Memory B cell (primary cell): ENCODE measurements around the gene GAP43.

Experiments
- ATAC-seq: fragments of 150-1000 bp; cut with Tn5 transposase; 2 replicates; pipeline ENCODE4 v1.10.0; 2021; ENCODE audit warnings: low read depth, mild to moderate bottlenecking, moderate library complexity
- DNase-seq, 2 donors: peaks; one replicate each; pipeline ENCODE4 v3.0.0; 2022; ENCODE audit warnings: low spot score in 2 of 2
- H3K27ac Mint-ChIP-seq: one replicate; pipeline ENCODE4 v1.8.0; 2022; ENCODE audit warnings: mild to moderate bottlenecking, moderate library complexity, mixed read lengths
- H3K27me3 Mint-ChIP-seq: one replicate; pipeline ENCODE4 v1.8.0; 2022; ENCODE audit warnings: mixed read lengths
- H3K36me3 Mint-ChIP-seq: one replicate; pipeline ENCODE4 v1.8.0; 2022; ENCODE audit warnings: mild to moderate bottlenecking, mixed read lengths
- H3K4me1 Mint-ChIP-seq: one replicate; pipeline ENCODE4 v1.8.0; 2022; ENCODE audit warnings: mixed read lengths
- H3K4me3 Mint-ChIP-seq: one replicate; pipeline ENCODE4 v1.8.0; 2022; ENCODE audit warnings: mild to moderate bottlenecking, moderate library complexity, mixed read lengths
- H3K9me3 Mint-ChIP-seq: one replicate; pipeline ENCODE4 v1.8.0; 2022; ENCODE audit warnings: mixed read lengths

GAP43 gene

GRCh38 chr3:115758076-115758763 lies 134.9 kb downstream of the GAP43 start:
- ATAC-seq: no peak

GRCh38 chr3:115760716-115761115 lies 137.4 kb downstream of the GAP43 start:
- ATAC-seq: no peak

More at GRCh38 chr3:115758076-115758763, 134.9 kb downstream of the GAP43 start:
- H3K4me1 Mint-ChIP-seq: no peaks in the 10 kb centered on the region
- no peaks in the 10 kb centered on the region for H3K9me3 Mint-ChIP-seq
- no peaks in the 10 kb centered on the region for H3K36me3 Mint-ChIP-seq
- peaks cover 2% of the 10 kb centered on the region for H3K27me3 Mint-ChIP-seq
- no peak overlapping the region for H3K27ac Mint-ChIP-seq
- no peak for DNase-seq
- no peak overlapping the region for H3K4me3 Mint-ChIP-seq

DNA sequence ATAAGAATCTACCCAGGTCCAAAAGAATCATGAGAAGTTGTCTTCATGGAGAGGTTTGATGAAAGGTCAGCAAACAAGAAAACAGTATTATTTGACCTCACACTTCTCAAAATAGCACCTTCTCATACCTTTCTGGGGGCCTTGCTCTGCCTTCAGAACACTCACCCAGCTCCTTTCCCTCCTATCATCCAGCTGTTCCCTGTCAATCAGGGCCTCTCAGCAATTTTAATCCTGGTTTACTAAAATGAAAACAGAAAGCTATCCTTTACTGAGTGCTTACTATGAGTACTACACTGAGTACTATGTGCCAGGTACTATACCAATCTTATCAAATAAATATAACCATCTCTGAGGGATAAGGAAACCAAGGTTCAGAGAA lies 138.6 kb downstream of the GAP43 start:
- ATAC-seq (no peak), DNase-seq (no peak)
- Mint-ChIP-seq H3K9me3 (no peaks in the 10 kb centered on the region), H3K27ac (no peak overlapping the region), H3K4me3 (no peak overlapping the region), H3K36me3 (no peaks in the 10 kb centered on the region), H3K4me1 (no peaks in the 10 kb centered on the region), H3K27me3 (peaks cover 3% of the 10 kb centered on the region)

More at GRCh38 chr3:115760716-115761115, 137.4 kb downstream of the GAP43 start:
- H3K27me3 Mint-ChIP-seq: no peaks in the 10 kb centered on the region
- H3K36me3 Mint-ChIP-seq: no peaks in the 10 kb centered on the region
- DNase-seq: no peak
- H3K4me3 Mint-ChIP-seq: no peak overlapping the region
- H3K9me3 Mint-ChIP-seq: no peaks in the 10 kb centered on the region
- no peaks in the 10 kb centered on the region for H3K4me1 Mint-ChIP-seq
- no peak overlapping the region for H3K27ac Mint-ChIP-seq

- no peak for ATAC-seq
Measured at GRCh38 chr3:115766587-115767482, 143.5 kb downstream of the GAP43 start.

DNA sequence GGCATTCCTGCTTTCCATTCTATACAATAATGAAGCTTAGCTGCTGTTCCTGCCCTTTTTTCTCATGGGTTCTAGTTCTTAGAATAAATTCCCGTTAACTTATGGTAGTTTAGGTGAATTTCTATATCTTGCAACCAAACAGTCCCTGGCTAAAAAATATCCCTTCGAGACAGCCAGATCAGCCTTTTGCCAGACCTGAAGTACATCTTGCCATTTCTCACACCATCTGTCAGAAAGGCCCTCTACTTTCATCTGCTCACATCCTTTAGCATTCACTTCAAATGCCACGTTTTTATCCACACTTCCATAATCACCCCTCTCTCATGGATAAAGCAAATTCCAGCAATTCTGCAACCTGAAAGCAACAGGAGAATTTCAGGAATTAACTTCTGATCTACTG lies 145.4 kb downstream of the GAP43 start:
- ATAC-seq (no peak), DNase-seq (no peak)
- H3K27ac Mint-ChIP-seq: no peak overlapping the region
- H3K27me3 Mint-ChIP-seq: peaks cover 8% of the 10 kb centered on the region
- no peaks in the 10 kb centered on the region for H3K4me1 Mint-ChIP-seq
- H3K4me3 Mint-ChIP-seq: no peak overlapping the region
- H3K9me3 Mint-ChIP-seq: no peaks in the 10 kb centered on the region
- no peaks in the 10 kb centered on the region for H3K36me3 Mint-ChIP-seq

More at GRCh38 chr3:115766587-115767482, 143.5 kb downstream of the GAP43 start:
- Mint-ChIP-seq H3K4me1 (no peaks in the 10 kb centered on the region), H3K36me3 (no peaks in the 10 kb centered on the region), H3K27me3 (peaks cover 6% of the 10 kb centered on the region), H3K9me3 (no peaks in the 10 kb centered on the region), H3K4me3 (no peak overlapping the region), H3K27ac (no peak overlapping the region)
- DNase-seq: no peak
